Measurements from ENCODE around the gene PKNOX1.
"Not testable (repeated sequence)": the region's sequence is repeated elsewhere in the genome, so short reads cannot be mapped to it uniquely, and the experiment has no call there.

Gene PKNOX1

DNA sequence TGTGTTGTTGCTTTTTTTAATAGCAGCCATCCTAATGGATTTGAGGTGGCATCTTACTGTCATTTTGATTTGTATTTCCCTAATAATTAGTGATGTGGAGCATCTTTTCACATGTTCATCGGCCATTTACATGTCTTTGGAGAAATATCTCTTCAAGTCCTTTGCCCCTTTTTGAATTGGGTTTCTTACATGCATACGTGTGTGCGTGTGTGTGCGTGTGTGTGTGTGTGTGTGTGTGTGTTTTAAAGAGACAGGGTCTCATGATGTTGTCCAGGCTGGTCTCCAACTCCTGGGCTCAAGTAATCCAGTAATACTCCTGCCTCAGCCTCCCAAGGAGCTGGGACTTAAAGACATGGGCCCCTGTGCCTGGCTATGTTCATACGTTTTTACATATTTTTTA lies 9.5 kb downstream of the PKNOX1 start:
- no peak for DNase-seq (ENCODE audit: low read depth, low spot score)

- no peak for DNase-seq (ENCODE audit: low read depth, low spot score)
Observed at GRCh38 chr21:42986125-42986783, 11.9 kb downstream of the PKNOX1 start.

DNA sequence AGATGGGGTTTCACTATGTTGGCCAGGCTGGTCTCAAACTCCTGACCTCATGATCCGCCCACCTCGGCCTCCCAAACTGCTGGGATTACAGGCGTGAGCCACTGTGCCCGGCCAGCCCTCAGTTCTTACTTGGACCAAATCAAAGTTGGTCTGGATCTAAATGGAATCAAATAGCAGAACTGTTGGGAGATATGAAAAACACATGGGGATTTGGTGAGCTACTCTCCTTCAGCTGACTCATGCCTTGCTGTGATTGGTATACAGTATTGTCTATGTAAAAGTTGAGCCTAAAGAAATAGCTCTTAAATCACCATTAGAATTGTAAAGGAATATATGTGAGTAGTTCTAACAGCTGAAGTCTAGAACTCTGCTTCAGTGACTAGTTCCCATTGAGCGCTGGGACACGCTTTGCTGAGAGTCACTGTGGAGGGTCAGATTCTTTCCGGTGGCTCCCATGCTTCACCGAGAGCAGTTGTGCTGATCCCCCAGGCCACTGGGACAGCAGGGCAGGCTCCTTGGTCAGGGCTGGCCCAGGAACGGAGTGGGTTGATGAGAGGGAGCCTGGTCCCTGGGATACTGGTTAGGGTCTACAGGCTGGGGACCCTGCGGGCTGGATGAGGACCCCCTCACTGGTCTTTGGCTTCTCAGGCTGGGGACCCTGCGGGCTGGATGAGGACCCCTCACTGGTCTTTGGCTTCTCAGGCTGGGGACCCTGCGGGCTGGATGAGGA lies 14.0 kb downstream of the PKNOX1 start:
- DNase-seq (ENCODE audit: low read depth, low spot score), result no peak

GRCh38 chr21:42989370-42989769 lies 15.0 kb downstream of the PKNOX1 start:
- not testable (repeated sequence) for DNase-seq (ENCODE audit: low read depth, low spot score)

DNA sequence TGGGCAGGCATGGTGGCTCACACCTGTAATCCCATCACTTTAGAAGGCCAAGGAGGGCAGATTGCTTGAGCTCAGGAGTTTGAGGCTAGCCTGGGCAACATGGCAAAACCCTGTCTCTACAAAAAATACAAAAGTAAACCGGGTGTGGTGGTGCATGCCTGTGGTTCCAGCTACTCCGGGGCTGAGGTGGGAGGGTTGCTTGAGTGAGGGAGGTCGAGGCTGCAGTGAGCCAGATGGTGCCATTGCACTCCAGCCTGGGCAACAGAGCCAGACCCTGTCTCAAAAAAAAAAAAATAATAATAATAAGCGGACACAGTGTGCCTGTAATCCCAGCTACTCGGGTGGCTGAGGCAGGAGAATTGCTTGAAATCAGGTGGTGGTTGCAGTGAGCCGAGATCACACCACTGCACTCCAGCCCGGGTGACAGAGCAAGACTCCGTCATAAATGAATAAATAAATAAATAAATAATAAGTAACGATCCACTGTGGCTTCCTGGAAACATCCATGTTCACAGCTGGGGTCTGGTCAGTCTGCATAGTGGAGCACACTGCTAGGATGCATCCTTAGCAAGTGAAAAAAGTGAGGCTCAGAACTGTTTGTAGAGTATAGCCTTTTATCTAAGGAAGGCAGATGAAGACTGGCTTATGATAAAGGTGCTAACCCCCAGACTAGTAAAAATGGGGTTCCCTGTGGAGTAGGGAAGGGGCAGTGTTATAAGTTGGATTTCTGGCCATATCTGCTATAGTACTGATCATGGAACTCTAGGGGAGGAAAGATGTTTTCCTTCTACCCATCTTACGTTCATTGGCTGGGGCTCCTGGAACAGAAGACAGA lies 15.7 kb downstream of the PKNOX1 start:
- DNase-seq (ENCODE audit: low read depth, low spot score), result no peak

DNA sequence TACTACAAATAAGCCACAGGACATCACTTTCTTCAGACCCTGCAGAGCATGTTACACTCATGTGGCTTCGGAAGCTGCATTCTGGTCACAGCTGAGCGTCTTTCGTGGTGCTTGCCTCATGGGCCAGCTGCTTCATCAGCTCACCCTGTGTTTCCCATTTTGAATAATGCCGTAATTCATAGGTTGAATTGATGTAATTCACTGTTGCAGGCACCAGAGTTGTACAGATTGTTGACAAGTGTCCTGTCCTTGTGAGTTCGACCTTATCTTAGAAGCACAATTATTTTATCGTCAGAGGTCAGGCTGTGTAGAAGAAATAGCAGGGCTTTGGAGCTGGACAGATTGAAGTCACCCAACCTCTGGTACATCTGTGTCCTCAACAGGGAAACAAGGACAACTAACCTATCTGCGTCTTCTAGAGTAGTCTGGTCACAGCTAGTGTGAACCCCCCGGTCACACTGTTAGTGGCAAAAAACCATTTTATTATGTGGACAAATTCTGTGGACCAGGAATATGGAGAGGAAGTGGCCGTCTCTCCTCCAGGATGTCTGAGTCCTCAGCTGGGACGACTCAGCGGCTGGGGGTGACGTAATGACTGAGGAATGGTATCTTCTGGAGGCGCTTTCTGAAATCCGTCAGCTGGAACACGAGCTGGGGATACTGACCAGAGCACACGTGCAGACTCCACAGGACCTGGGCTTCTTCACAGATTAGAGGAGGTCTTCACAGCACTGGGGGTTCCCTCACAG lies 17.8 kb downstream of the PKNOX1 start:
- no peak for DNase-seq (ENCODE audit: low read depth, low spot score)

GRCh38 chr21:42993051-42993712 lies 18.8 kb downstream of the PKNOX1 start:
- DNase-seq (ENCODE audit: low read depth, low spot score), result no peak

DNA sequence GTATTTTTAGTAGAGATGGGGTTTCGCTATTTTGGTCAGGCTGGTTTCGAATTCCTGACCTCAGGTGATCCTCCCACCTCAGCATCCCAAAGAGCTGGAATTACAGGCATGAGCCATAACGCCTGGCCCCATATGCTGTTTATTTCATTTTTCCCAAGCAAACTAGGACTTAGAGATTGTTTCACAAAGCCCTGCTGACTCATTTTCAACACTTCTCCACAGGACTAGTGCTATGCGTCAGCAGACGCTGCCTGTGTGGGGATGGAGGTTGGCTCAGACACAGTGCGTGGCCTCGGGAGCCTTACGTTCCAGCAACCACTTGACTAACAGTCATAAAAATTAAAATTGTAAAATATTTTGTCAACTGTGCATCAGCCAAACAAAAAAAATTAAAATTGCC lies 22.7 kb downstream of the PKNOX1 start:
- no peak for DNase-seq (ENCODE audit: low read depth, low spot score)

- DNase-seq (ENCODE audit: low read depth, low spot score), result not testable (repeated sequence)
Observed at GRCh38 chr21:42997983-42998382, 23.6 kb downstream of the PKNOX1 start.

DNA sequence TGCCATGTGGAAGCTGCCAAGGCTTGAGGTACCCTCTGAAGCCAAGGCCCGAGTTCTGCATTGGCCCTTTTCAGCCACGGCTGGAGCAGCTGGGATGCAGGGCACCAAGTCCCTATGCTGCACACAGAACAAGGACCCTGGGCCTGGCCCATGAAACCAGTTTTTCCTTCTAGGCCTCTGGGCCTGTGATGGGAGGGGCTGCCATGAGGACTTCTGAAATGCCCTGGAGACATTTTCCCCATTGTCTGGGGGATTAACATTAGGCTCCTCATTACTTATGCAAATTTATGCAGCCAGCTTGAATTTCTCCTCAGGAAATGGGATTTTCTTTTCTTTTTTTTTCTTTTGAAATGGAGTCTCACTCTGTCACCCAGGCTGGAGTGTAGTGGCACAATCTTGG lies 24.8 kb downstream of the PKNOX1 start:
- DNase-seq (ENCODE audit: low read depth, low spot score), result not testable (repeated sequence)

DNA sequence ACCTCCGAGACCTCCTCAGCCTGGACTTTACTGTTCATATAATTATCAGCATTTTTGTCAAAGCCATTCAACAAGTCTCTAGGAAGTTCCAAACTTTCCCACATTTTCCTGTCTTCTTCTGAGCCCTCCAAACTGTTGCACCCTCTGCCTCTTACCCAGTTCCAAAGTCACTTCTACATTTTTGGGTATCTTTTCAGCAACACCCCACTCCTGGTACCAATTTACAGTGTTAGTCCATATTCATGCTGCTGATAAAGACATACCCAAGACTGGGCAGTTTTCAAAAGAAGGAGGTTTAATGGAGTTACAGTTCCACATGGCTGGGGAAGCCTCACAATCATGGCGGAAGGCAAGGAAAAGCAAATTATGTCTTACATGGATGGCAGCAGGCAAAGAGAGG lies 25.7 kb downstream of the PKNOX1 start:
- not testable (repeated sequence) for DNase-seq (ENCODE audit: low read depth, low spot score)

DNA sequence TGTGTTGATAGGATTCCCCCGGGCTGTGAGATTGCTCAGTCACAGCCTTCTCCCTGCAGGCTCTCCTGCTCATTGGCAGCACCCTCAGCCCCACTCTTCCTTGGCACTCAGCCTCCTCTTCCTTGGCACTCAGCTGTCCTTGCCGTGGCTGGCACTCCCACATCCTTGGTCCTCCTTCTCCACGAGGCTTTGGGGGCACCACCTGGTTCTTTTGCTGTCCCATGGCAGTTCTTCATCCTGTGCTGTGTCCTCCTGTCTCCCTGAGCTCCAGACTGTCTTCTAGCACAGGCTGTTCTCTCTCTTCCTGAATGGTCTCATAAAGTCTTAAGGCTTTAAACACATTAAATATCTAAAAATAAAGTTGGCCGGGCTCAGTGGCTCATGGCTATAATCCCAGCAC lies 27.0 kb downstream of the PKNOX1 start:
- DNase-seq (ENCODE audit: low read depth, low spot score), result no peak

DNA sequence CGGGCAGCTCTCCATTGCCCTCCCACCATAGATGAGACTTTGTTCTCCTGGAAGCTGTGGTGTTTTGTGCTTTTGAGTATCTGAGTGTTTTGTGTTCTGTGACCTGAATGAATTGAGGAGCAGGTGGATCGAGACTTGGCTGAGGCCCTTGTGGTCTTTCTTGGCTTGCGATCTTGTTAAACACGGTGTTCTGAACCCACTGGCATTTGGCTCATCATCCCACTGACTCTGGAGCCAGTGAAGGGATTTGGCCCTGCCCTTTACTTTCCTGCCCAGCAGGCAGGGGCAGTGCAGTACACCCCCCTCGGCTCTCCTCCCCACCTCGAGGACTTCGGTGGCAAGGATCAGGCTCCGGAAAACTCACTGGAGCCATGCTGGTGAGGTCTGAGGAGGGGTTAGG lies 30.6 kb downstream of the PKNOX1 start:
- no peak for DNase-seq (ENCODE audit: low read depth, low spot score)

DNA sequence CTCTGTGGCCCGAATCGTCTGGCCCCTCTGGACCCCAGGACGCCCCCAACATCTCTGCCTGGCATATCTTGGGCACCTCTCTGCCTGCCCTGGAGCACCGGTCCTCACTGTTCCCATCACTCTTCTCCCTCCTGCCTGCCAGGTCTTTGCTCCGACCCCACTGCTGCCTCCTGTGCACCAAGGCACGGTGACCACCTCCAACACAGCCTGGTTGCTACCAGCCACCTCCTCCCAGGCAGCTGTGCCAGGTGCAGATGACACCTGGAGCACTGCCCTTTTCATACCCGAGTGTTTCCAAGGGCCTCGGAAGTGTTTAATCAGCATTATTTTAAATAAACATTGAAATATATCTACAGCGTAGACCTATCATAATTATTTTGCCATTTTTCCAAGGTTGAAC lies 31.3 kb downstream of the PKNOX1 start:
- no peak for DNase-seq (ENCODE audit: low read depth, low spot score)

DNA sequence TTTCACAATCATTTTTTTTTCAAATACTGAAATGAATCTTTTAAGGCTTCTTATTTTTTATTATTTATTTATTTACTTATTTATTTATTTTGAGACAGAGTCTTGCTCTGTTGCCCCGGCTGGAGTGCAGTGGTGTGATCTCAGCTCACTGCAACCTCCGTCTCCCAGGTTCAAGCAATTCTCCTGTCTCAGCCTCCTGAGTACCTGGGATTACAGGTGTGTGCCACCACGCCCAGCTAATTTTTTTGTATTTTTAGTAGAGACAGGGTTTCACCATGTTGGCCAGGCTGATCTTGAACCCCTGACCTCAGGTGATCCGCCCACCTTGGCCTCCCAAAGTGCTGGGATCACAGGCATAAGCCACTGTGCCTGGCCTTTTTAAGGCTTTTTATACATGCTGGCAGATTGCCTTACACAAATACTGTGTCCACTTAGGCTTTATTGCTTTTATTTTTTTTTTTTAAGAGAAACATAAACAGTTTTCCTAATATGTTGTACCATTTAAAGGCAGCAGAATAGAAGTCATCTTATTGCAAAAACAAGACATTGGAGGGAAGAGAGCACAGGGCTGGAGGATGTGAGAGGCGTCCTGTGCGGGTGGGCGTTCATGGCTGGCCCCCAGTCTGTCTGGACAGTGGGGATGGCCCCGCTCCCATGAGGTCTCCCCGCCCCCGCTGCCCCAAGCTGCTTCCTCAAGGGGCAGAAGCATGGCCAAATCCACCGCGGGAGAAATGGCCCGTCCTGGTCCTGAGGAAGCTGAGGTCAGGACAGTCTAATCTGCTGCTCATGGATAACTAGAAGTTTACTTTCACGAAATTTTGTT lies 31.9 kb downstream of the PKNOX1 start:
- not testable (repeated sequence) for DNase-seq (ENCODE audit: low read depth, low spot score)

DNA sequence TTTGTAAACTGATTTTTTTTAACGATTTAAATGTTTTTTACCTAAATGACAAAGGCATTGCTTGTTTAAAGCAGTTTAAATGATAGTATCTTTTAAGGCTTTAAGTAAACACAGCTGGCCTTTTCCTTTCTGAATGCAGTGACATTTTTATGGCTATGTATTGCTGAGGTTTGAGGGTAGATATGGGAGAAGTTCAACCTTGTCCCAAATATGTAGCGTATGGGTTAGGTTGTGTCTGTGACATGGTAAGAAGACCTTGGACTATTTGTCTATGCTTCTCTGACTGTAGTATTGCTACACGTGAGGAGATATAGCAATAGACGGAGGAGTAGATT lies 32.5 kb downstream of the PKNOX1 start:
- DNase-seq (ENCODE audit: low read depth, low spot score), result no peak

DNA sequence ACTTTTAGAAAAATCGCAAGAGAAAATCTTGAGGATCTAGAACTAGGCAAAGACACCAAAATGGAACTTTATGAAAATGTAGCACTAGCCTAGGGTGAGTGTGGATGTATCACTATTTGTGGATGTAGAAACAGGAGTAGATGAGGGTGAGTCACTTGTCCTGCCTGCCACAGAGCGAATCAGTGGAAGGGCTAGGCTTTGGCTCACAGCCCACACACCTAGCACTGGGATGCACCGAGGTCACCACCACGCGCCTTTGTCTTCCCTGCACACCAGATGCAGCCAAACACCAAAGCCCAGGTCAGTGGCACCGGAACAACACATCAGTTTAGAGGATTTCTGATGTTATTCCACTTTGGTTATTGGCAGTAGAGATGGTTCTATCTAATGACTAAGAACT lies 38.2 kb downstream of the PKNOX1 start:
- no peak for DNase-seq (ENCODE audit: low read depth, low spot score)

- DNase-seq (ENCODE audit: low read depth, low spot score), result no peak
Observed at GRCh38 chr21:43015906-43016540, 41.7 kb downstream of the PKNOX1 start.

GRCh38 chr21:43016728-43017127 lies 42.4 kb downstream of the PKNOX1 start:
- DNase-seq (ENCODE audit: low read depth, low spot score), result no peak

GRCh38 chr21:43018519-43018918 lies 44.2 kb downstream of the PKNOX1 start:
- DNase-seq (ENCODE audit: low read depth, low spot score), result no peak
